Stimulated activated naive CD8-positive, alpha-beta T cell treated with anti-CD3 and anti-CD28 coated beads, Interleukin-15, Interleukin-2, amounts not matched to agents 100 U/mL and 50 U/mL, for 24 hours (primary cell): ENCODE results near the gene NFU1.
"Not testable (repeated sequence)": the region's sequence is repeated elsewhere in the genome, so short reads cannot be mapped to it uniquely, and the experiment has no call there.

ENCODE experiments used
- ATAC-seq: fragments of 150-1000 bp; cut with Tn5 transposase; one replicate; pipeline ENCODE4 v1.10.0; 2021
- DNase-seq: peaks from one replicate; pipeline ENCODE4 v3.0.0; 2021

NFU1 gene

GRCh38 chr2:69450735-69451416 lies 13.6 kb upstream of the NFU1 start:
- DNase-seq (no peak), ATAC-seq (no peak)

- no peak for DNase-seq
- ATAC-seq: no peak
Measured at GRCh38 chr2:69449906-69450305, 12.7 kb upstream of the NFU1 start.

- DNase-seq, ATAC-seq: not testable (repeated sequence)
Measured at GRCh38 chr2:69443673-69444072, 6.4 kb upstream of the NFU1 start.

- not testable (repeated sequence) for ATAC-seq, DNase-seq
Measured at GRCh38 chr2:69439499-69439898, 2.3 kb upstream of the NFU1 start.

- no peak for DNase-seq
- no peak for ATAC-seq
Measured at GRCh38 chr2:69438580-69438979, 1.3 kb upstream of the NFU1 start.

GRCh38 chr2:69437751-69438154 lies 518 bp upstream of the NFU1 start:
- DNase-seq (no peak), ATAC-seq (no peak)

- no peak for DNase-seq
- ATAC-seq: no peak
Measured at GRCh38 chr2:69436596-69436937, 668 bp downstream of the NFU1 start.

GRCh38 chr2:69434753-69435152 lies 2.5 kb downstream of the NFU1 start:
- DNase-seq: no peak
- ATAC-seq: no peak

- DNase-seq (no peak), ATAC-seq (no peak)
Measured at GRCh38 chr2:69429491-69430183, 7.6 kb downstream of the NFU1 start.

GRCh38 chr2:69428981-69429380 lies 8.3 kb downstream of the NFU1 start:
- ATAC-seq (no peak), DNase-seq (no peak)

- no peak for ATAC-seq
- no peak for DNase-seq
Measured at GRCh38 chr2:69424419-69424818, 12.8 kb downstream of the NFU1 start.

GRCh38 chr2:69422198-69422597 lies 15.0 kb downstream of the NFU1 start:
- DNase-seq: no peak
- no peak for ATAC-seq

GRCh38 chr2:69419111-69419510 lies 18.1 kb downstream of the NFU1 start:
- ATAC-seq: not testable (repeated sequence)

GRCh38 chr2:69416147-69416546 lies 21.1 kb downstream of the NFU1 start:
- ATAC-seq (no peak), DNase-seq (no peak)

More at GRCh38 chr2:69419111-69419510, 18.1 kb downstream of the NFU1 start:
- not testable (repeated sequence) for DNase-seq

- DNase-seq (no peak), ATAC-seq (no peak)
Measured at GRCh38 chr2:69411120-69411519, 26.1 kb downstream of the NFU1 start.

GRCh38 chr2:69405306-69405705 lies 31.9 kb downstream of the NFU1 start:
- DNase-seq: no peak
- no peak for ATAC-seq

- DNase-seq: no peak
Measured at GRCh38 chr2:69400121-69400520, 37.1 kb downstream of the NFU1 start.

GRCh38 chr2:69397234-69397633 lies 40.0 kb downstream of the NFU1 start:
- ATAC-seq (no peak), DNase-seq (no peak)

More at GRCh38 chr2:69400121-69400520, 37.1 kb downstream of the NFU1 start:
- ATAC-seq: no peak

- DNase-seq (no peak), ATAC-seq (no peak)
Measured at GRCh38 chr2:69395866-69396265, 41.4 kb downstream of the NFU1 start.

- ATAC-seq (no peak), DNase-seq (no peak)
Measured at GRCh38 chr2:69393963-69394362, 43.3 kb downstream of the NFU1 start.

GRCh38 chr2:69390471-69390870 lies 46.8 kb downstream of the NFU1 start:
- no peak for DNase-seq

GRCh38 chr2:69390001-69390400 lies 47.2 kb downstream of the NFU1 start:
- no peak for DNase-seq
- ATAC-seq: no peak

More at GRCh38 chr2:69390471-69390870, 46.8 kb downstream of the NFU1 start:
- ATAC-seq: no peak

GRCh38 chr2:69389271-69389670 lies 48.0 kb downstream of the NFU1 start:
- ATAC-seq: no peak
- no peak for DNase-seq
